Midbrain (tissue), 1 donor: ENCODE measurements around the gene NPM1.
"Not testable (repeated sequence)": the region's sequence is repeated elsewhere in the genome, so short reads cannot be mapped to it uniquely, and the experiment has no call there.

ENCODE experiments used
- DNase-seq: peaks from one replicate; lab custom pipeline; 2025; lab: John Stamatoyannopoulos, UW

Gene NPM1

GRCh38 chr5:171386006-171386671 lies 1.5 kb upstream of the NPM1 start:
- no peak for DNase-seq

DNA sequence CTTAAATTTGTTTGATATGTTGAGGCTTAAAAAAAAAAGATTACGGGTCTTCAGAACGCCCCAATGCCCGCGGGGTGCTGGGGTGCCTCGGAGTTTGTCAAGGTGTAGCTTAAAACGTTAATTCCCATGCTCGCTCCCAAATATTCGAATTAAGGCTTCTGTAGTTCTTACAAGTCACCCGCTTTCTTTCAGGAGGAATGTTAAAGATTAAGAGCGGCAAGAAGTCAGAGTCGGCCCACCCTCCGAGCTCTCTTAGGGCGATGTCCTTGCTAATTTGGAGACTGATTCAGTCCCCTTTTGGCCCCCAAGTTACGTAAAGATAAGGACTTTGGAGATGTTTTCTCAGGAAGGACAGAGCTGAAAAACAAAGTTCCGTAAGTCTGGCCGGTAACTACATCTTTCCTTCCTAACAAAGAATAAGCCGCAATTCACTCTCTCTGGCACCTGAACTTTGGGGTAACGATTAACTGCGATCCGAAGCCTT lies 746 bp upstream of the NPM1 start:
- DNase-seq = peak; percentile 68

DNA sequence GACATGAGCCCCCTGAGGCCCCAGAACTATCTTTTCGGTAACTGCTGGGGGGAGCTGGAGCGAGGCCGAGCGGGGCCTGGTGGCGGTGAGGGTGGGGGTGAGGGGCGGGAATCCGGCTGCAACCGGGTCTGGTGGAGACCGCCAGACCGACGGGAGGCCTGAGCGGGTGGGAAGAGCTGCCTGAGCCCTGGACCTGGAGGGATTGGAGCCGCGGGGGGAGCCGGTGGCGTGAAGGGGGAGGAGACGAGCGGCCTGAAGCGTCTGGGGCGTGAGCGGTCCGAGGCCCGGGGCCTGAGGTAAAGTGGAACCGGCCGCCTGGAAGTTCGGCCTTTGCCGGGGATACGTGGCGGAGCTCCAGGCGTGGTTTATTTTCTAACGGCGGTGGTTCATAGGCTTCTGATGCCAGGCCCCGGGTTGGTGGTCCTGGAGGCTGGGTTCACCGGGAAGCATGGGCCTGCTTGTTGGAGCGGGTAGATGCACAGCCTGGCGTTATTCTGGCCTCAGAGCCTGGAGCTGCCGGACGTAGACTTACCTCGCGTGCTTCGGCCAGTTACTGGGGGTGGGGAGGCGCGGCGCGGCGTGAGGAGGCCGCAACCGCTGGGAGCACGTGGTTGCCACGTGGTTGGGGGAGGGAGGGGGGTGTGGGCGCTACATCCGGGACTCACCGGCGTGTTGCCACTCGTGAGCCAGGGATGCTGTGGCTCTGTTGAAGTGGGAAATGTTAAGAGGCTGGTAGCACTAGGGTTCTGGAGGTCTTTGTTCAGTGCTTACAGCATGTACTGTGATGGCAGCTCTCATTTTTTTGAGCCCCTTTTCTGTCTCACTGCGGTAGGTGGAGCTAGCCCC lies 544 bp downstream of the NPM1 start:
- DNase-seq = peak; percentile 81

DNA sequence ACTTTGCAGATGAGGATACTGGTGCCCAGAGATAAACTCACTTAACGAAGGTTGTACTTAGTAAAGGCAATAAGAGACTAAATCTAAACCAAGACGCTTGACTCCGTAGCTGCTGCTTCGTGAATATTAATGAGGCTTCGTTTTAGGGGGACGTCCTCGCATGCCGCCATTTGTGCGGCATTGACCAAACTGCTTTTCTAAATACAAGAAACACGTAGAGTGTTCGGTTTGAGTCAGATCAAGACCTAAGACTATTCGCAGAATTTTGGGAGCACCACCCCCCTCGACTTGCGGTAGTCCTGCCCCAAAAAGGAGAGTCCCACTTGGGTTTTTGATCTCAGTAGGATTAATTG lies 1.1 kb downstream of the NPM1 start:
- DNase-seq = no peak

DNA sequence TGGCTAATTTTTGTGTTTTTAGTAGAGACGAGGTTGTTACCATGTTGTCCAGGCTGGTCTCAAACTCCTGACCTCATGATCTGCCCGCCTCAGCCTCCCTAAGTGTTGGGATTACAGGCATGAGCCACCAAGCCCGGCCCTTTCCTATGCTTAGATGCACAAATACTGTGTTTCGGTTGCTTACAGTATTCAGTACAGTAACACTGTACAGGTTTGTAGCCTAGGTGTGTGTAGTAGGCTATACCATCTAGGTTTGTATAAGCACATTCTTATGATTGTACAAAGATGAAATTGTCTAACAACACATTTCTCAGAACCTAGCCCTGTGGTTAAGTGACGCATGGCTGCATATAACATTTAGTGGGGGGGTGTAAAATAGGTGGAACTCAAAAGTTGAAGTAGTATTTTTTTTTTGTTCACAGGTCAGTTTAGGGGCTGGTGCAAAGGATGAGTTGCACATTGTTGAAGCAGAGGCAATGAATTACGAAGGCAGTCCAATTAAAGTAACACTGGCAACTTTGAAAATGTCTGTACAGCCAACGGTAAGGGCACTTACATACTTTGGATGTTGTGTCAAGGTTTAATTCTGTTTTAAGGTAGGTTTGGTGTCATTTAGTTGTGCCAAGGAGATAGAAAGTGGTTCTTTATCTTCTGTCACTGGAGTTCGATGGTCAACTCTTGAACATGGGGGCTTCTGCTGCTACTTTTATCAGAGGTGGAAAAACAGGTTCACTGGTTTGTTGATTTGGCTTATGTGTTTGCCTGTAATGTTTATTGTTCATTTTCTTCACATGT lies 3.4 kb downstream of the NPM1 start:
- no peak for DNase-seq

GRCh38 chr5:171391996-171392577 lies 4.4 kb downstream of the NPM1 start:
- no peak for DNase-seq

- no peak for DNase-seq
These were observed 5.0 kb downstream of the NPM1 start for GRCh38 chr5:171392585-171393159.

GRCh38 chr5:171395042-171395441 lies 7.4 kb downstream of the NPM1 start:
- no peak for DNase-seq

- DNase-seq = not testable (repeated sequence)
These were observed 8.9 kb downstream of the NPM1 start for GRCh38 chr5:171396583-171396982.

- no peak for DNase-seq
These were observed 9.5 kb downstream of the NPM1 start for GRCh38 chr5:171397190-171397589.

GRCh38 chr5:171397599-171397998 lies 9.9 kb downstream of the NPM1 start:
- no peak for DNase-seq

- DNase-seq = peak; percentile 5
These were observed 11.0 kb downstream of the NPM1 start for GRCh38 chr5:171398660-171399059.

DNA sequence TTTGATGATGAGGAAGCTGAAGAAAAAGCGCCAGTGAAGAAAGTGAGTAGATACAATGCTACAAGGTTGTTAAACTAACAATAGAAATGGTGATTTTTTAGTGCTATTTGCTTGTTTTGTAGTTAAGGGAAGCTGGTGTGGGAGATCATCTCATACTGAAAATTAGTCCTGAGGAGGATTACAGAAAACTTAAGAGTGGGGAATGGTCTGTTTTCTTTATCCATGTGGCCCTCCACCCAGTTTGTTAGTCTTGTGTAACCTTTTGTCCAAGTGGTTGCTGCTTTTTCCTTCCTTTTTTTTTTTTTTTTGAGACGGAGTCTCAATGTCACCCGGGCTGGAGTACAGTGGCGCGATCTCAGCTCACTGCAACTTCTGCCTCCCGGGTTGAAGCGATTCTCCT lies 12.5 kb downstream of the NPM1 start:
- no peak for DNase-seq

DNA sequence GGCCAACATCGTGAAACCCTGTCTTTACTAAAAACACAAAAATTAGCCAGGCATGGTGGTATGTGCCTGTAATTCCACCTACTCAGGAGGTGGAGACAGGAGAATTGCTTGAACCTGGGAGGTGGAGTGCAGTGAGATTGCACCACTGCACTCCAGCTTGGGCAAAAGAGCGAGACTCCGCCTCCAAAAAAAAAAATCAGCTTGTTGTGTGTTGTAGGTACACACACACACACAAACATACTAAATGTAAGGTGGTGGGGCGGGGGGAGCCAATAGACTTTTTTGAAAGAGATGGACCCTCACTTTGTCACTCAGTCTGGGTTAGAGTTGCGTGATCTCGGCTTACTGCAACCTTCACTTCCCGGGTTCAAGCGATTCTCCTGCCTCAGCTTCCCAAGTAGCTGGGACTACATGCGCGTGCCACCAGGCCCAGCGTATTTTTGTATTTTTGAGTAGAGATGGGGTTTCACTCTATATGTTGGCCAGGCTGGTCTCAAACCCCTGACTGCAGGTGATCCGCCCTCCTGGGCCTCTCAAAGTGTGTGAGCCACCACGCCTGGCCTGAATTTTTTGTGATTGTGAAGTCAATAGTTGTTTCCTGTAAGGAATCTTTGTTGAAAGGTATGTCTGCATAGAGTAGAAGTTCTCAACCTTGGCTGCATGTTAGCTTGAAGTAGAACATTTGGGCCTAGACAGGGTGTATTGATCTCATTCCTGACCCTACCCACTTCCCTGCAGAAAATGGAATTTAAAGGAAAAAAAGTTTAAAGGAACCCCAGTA lies 13.7 kb downstream of the NPM1 start:
- no peak for DNase-seq

DNA sequence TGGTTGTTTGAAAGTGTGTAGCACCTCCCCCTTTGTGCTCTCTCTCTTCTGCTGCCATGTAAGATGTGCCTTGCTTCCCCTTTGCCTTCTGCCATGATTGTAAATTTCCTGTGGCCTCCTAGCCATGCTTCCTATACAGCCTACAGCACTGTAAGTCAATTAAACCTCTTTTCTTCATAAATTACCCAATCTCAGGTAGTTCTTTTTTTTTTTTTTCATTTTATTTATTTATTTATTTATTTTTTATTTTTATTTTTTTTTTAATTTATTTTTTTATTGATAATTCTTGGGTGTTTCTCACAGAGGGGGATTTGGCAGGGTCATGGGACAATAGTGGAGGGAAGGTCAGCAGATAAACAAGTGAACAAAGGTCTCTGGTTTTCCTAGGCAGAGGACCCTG lies 15.1 kb downstream of the NPM1 start:
- not testable (repeated sequence) for DNase-seq

- no peak for DNase-seq
These were observed 18.0 kb downstream of the NPM1 start for GRCh38 chr5:171405615-171406014.

GRCh38 chr5:171407234-171407633 lies 19.6 kb downstream of the NPM1 start:
- no peak for DNase-seq

- DNase-seq = no peak
These were observed 21.8 kb downstream of the NPM1 start for GRCh38 chr5:171409164-171410136.

DNA sequence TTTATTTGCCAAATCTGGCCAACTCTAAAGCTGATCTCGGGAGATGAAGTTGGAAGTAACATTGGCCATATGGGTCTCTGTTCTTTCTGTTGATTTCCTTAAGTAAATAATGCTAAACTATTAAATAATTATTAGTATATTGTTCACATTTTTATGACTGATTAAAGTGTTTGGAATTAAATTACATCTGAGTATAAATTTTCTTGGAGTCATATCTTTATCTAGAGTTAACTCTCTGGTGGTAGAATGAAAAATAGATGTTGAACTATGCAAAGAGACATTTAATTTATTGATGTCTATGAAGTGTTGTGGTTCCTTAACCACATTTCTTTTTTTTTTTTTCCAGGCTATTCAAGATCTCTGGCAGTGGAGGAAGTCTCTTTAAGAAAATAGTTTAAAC lies 22.5 kb downstream of the NPM1 start:
- DNase-seq = no peak

DNA sequence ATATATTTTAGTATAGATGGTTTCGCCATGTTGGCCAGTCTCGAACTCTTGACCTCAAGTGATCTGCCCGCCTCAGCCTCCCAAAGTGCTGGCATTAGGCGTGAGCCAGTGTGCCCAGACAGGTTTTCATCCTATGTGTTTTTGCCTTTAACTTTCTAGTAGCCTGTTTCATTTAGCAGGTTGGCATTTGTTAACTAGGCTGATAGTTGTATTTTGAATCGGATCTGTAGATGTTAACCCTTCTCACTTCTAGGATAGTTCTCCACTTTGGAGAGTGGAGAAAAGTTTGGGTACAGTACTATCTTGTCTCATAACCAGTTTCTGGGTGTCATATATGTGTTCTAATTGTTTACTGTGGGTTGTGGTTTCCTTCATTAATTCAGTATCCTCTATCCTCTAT lies 24.5 kb downstream of the NPM1 start:
- no peak for DNase-seq
